Measurements from ENCODE around the gene LSM7.
"Not testable (repeated sequence)": the region's sequence is repeated elsewhere in the genome, so short reads cannot be mapped to it uniquely, and the experiment has no call there.

Gene LSM7

GRCh38 chr19:2355168-2356035, 27.0 kb upstream of the LSM7 start:
- no peak for DNase-seq (ENCODE audit: low read depth in 1 of 2, low spot score in 1 of 2)

GRCh38 chr19:2354670-2355069, 26.3 kb upstream of the LSM7 start:
- DNase-seq (ENCODE audit: low read depth in 1 of 2, low spot score in 1 of 2), result no peak

GRCh38 chr19:2353887-2354592, 25.7 kb upstream of the LSM7 start:
- DNase-seq (ENCODE audit: low read depth in 1 of 2, low spot score in 1 of 2), result no peak

GRCh38 chr19:2353159-2353886, 24.9 kb upstream of the LSM7 start:
- DNase-seq (ENCODE audit: low read depth in 1 of 2, low spot score in 1 of 2), result no peak

GRCh38 chr19:2352121-2352520, 23.7 kb upstream of the LSM7 start:
- DNase-seq (ENCODE audit: low read depth in 1 of 2, low spot score in 1 of 2), result no peak

DNA sequence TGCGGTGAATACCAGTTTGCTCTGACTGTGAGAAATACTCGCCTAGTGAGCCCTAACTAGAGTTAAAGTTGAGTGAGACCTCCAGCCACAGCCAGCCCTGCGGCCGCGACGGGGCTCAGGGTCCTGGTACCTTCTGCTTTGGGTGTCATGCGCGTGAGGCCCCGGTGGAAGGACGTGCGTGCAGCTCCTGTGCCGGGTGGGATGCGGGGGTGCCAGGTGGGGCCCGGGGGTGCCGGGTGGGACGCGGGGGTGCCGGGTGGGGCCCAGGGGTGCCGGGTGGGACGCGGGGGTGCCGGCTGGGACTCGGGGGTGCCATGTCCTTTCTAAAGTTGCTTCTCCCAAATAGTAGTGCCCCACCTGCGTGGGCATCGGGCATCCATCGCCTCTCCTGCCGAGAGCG, 23.2 kb upstream of the LSM7 start:
- no peak for DNase-seq (ENCODE audit: low read depth in 1 of 2, low spot score in 1 of 2)

DNA sequence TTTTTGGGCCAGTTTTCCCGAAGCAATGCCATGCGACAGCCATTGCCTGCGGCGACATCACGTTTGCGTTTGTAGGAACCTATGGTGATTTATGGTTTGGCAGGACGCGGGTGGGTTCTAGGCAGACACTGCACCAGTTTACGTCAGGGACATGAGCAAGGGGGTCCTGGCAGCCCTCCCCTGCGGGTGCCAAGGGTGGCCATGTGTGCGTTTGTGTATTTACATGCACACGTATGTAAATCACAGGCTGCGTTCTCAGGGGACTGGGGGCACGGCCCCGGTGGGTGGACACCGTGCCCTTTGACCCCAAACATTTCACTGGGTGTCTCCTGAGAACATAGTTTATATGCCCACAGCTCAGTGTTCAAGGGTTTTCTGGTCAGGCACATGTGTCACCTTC, 22.3 kb upstream of the LSM7 start:
- no peak for DNase-seq (ENCODE audit: low read depth in 1 of 2, low spot score in 1 of 2)

DNA sequence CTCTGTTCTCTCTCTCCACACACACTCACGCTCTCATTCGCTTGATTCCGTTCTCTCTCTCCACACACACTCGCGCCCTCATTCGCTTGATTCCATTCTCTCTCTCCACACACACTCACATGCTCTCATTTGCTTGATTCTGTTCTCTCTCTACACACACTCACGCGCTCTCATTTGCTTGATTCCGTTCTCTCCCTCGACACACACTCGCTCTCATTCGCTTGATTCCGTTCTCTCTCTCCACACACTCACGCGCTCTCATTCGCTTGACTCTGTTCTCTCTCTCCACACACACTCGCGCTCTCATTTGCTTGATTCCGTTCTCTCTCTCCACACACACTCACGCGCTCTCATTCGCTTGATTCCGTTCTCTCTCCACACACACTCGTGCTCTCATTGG, 21.4 kb upstream of the LSM7 start:
- not testable (repeated sequence) for DNase-seq (ENCODE audit: low read depth in 1 of 2, low spot score in 1 of 2)

DNA sequence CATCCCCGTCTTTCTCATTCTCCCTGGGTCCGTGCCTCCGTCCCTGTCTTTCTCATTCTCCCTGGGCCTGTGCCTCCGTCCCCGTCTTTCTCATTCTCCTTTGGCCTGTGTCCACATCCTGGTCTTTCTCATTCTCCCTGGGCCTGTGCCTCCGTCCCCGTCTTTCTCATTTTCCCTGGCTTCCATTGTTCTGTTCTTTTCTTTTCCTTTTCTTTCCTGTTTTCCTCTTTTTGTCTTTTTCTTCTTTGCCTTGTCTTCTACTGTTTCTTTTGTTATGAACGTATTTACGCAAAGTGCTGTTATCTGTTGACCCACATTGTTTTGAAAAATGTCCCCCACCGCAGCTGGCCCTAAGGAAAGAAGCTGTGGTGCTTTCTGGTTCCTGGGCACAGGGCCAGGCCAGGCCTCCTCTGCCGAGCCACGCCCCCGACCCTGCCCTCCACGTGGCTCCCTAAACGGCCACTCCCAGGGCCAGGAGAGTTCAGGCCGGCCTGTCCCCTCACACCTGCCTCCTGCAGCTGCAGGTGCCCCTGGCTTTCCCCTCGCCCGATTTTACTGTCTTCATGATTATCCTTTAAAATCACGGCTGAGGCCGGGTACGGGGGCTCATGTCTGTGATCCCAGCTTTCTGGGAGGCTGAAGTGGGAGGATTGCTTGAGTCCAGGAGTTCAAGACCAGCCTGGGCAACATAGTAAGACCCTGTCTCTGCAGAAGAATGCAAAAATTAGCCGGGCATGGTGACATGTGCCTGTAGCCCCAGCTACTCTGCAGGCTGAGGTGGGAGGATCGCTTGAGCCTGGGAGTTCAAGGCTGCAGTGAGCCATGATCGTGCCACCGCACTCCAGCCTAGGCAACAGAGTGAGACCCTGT, 17.6 kb upstream of the LSM7 start:
- no peak for DNase-seq (ENCODE audit: low read depth in 1 of 2, low spot score in 1 of 2)

- DNase-seq (ENCODE audit: low read depth in 1 of 2, low spot score in 1 of 2), result no peak
These were observed 16.7 kb upstream of the LSM7 start for GRCh38 chr19:2345076-2345475.

- no peak for DNase-seq (ENCODE audit: low read depth in 1 of 2, low spot score in 1 of 2)
These were observed 16.0 kb upstream of the LSM7 start for GRCh38 chr19:2344381-2344870.

DNA sequence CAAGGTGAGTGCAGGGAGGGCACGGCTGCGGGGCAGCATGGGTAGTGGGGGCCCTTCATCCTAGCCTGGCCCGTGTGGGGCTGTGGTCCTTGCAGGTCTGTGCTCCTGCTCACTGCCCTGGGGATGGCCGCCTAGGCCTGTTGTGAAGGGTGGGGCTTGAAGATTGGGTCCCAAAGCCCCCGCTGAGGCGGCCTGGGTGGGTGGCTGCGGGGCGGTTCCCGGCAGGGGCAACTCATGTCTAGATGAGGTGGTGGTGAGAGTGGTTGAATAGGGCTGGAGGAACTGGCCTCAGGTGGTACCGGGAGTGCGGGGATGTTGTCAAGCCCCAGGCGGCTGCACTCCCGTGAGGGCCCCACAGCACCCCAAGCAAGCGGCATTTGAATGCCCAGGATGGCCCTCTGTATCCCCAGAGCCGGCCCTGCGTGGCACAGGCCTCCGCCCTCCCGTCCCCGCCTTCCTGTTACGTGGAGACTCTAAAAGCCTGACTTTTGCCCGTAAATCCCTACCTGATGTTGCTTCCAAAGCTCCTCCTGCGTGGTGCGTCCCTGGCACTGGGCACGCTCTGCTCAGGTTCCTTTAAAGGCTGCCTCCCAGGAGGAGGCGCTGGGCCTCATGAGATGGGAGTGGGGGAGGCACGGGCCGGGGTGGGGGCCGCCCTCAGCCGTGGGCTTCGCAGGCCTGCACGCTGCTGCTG, 15.1 kb upstream of the LSM7 start:
- no peak for DNase-seq (ENCODE audit: low read depth in 1 of 2, low spot score in 1 of 2)

GRCh38 chr19:2342656-2343288, 14.4 kb upstream of the LSM7 start:
- no peak for DNase-seq (ENCODE audit: low read depth in 1 of 2, low spot score in 1 of 2)

DNA sequence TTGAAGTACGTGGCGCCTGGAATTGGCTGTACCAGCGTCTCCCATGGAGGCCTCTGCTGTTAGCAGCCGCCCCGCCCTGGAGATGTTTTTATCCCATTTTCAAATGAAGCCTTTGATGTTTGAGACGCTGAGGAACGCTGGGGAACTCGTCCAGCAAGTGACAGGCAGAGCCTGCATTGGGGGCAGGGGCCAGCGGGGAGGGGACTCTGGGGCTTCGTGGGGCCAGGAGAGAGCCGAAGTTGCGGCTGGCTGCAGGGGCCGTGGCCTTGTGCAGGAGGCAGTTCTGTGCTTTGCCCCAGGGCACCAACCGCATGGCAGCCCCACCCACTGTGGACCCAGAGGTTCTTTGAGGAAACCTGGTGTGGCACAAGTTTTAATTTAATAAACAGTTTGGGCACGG, 13.6 kb upstream of the LSM7 start:
- DNase-seq (ENCODE audit: low read depth in 1 of 2, low spot score in 1 of 2), result no peak

GRCh38 chr19:2341244-2341751, 12.9 kb upstream of the LSM7 start:
- no peak for DNase-seq (ENCODE audit: low read depth in 1 of 2, low spot score in 1 of 2)

- no peak for DNase-seq (ENCODE audit: low read depth in 1 of 2, low spot score in 1 of 2)
These were observed 12.3 kb upstream of the LSM7 start for GRCh38 chr19:2340496-2341243.

DNA sequence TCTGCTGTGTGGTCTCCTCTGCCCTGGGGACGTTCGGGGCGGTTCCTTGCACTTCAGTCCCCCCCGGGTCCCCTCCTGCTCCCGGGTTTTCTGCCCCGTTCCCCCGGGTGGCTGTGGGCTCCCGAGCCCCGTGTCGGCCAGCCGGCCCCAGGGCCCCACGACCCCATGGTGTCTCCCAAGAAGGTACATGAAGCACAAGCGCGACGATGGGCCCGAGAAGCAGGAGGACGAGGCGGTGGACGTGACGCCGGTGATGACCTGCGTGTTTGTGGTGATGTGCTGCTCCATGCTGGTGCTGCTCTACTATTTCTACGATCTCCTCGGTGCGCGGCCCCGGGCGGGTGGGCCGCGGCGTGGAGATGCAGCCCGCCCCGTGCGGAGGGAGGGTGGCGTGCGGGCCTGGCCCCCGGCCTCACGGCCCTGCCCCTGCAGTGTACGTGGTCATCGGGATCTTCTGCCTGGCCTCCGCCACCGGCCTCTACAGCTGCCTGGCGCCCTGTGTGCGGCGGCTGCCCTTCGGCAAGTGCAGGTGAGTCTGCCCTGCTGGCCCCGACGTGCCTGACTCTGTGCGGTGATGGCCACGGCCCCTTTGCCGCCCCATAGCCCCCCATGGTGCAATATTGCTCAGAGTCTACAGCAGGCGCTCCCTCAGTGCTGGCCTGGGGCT, 11.4 kb upstream of the LSM7 start:
- DNase-seq (ENCODE audit: low read depth in 1 of 2, low spot score in 1 of 2), result no peak

Measured in activated CD4-positive, alpha-beta T cell treated with anti-CD3 and anti-CD28 coated beads, Interleukin-2, amount 50 U/mL, for 24 hours (primary cell).